BJ (cell line): Measurements from ENCODE around the gene TXNRD1. TPM values are rescaled to one million over a fixed set of nuclear protein-coding genes. Genes with fewer than 3 reads are reported as not detected.

ENCODE experiments used
- CTCF ChIA-PET: fragments of 350-600 bp; formaldehyde crosslinking; extraction: SDS; loops from one replicate; lab custom pipeline; 2021; ENCODE audit warnings: antibody characterized with exemption, inconsistent platforms; lab: Yijun Ruan, JAX
- POLR2A ChIA-PET: fragments of 300-600 bp; sonication (Branson Sonifier 250); formaldehyde crosslinking; extraction: SDS; loops from one replicate; lab custom pipeline; 2021; ENCODE audit warnings: antibody characterized with exemption; lab: Charles Lee
- DNase-seq: peaks from one replicate; pipeline ENCODE4 v3.0.0-alpha.2; 2011; ENCODE audit warnings: low read depth
- H3K27me3 ChIP-seq: 2 replicates; pipeline ENCODE4 v1.6.0; 2011; ENCODE audit warnings: low read length; ENCODE audit not compliant: control insufficient read depth, insufficient read depth
- H3K36me3 ChIP-seq: 2 replicates; pipeline ENCODE4 v1.5.1; 2011; ENCODE audit warnings: low read length; ENCODE audit not compliant: control insufficient read depth, insufficient read depth
- H3K4me3 ChIP-seq: 2 replicates; pipeline ENCODE4 v1.5.1; 2011; ENCODE audit warnings: low read depth, mild to moderate bottlenecking, control low read depth, low read length
- polyA plus RNA-seq: library from polyadenylated mRNA; depleted of rRNA; stranded (reverse); fragments of >200 nt; gene quantifications from 2 replicates; pipeline ENCODE4 v1.2.3, GENCODE V29; 2011
- TF ChIP-seq, protein P1 (sequence below): IDR thresholded peaks from 2 replicates; pipeline ENCODE4 v1.5.1; 2011; ENCODE audit warnings: low read depth, mild to moderate bottlenecking, control low read depth, inconsistent platforms, low read length, moderate library complexity; ENCODE audit not compliant: insufficient read depth

Gene TXNRD1
- polyA plus RNA-seq, 1 experiment, result 1,028 TPM

DNA sequence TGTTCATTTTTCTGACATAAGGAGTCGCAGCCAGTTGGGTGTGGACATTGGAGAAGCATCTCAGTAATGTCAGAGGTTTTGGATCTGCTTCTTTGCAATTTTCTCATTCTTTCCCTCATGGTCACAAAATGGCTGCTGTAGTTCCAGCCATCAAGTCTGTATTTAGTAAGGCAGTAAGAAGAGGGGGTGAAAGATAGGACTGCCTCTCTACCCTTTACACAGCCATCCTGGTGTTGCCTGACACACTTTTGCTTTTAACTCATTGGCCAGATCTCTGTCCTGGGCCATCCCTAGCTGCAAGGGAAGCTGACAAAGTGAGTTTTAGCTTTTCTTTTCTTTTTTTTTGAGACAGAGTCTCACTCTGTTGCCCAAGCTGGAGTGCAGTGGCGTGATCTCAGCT, 154.1 kb downstream of the TXNRD1 start:
- H3K36me3 ChIP-seq, result no peaks in the 10 kb centered on the region
- no peak overlapping the region for H3K4me3 ChIP-seq
- no peaks in the 10 kb centered on the region for H3K27me3 ChIP-seq
- TF ChIP-seq, protein P1, sequence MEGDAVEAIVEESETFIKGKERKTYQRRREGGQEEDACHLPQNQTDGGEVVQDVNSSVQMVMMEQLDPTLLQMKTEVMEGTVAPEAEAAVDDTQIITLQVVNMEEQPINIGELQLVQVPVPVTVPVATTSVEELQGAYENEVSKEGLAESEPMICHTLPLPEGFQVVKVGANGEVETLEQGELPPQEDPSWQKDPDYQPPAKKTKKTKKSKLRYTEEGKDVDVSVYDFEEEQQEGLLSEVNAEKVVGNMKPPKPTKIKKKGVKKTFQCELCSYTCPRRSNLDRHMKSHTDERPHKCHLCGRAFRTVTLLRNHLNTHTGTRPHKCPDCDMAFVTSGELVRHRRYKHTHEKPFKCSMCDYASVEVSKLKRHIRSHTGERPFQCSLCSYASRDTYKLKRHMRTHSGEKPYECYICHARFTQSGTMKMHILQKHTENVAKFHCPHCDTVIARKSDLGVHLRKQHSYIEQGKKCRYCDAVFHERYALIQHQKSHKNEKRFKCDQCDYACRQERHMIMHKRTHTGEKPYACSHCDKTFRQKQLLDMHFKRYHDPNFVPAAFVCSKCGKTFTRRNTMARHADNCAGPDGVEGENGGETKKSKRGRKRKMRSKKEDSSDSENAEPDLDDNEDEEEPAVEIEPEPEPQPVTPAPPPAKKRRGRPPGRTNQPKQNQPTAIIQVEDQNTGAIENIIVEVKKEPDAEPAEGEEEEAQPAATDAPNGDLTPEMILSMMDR, result no peak
- no peak for DNase-seq
- POLR2A ChIA-PET, result no interaction called here
- CTCF ChIA-PET, result no interaction called here

DNA sequence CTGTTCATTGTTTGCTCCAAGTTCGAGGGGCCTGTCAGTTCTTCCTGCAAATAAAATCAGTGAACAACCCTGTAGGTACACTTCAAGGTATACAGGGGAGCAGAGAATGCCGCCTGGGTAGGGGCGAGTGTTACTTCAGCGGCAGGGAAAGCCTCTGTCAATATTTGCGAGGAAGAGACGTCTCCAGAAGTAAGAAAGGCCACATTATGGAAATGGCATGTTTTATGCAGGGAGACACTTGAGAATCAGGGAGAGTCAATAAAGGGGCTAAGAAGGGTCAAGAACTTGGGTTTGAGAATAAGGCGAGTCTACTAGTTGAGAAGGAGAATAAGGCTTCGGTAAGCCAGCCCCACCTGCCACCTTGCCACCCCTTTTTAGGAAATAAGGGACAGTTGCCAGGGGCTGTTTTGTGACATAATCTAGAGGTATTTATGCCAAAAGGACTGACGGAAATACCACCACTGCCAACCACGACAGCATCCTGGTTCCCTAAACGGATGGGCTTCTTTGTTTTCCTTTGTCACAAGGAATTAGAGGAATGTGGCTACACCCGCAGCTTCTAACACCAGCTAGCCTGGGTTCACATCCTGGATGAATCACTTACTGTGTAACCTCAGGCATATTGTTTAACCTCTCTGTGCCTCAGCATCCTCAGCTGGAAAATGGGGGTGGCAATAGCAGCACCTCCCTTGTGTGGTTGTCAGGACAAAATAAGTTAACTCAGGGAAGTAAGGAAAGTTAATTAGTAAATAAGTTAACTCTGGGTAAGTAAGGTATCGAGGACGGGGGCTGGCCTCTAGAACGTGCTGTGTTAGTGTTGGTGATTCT, 155.7 kb downstream of the TXNRD1 start:
- DNase-seq, result no peak
- POLR2A ChIA-PET, result no interaction called here
- H3K4me3 ChIP-seq, result no peak overlapping the region
- no peaks in the 10 kb centered on the region for H3K36me3 ChIP-seq
- no peaks in the 10 kb centered on the region for H3K27me3 ChIP-seq
- TF ChIP-seq, protein P1, result no peak
- CTCF ChIA-PET, result interaction anchor here (2.4 kb wide), 1 partner anchor 11 kb away, joined by 15 read pairs; no protein-coding TSS in a partner anchor

DNA sequence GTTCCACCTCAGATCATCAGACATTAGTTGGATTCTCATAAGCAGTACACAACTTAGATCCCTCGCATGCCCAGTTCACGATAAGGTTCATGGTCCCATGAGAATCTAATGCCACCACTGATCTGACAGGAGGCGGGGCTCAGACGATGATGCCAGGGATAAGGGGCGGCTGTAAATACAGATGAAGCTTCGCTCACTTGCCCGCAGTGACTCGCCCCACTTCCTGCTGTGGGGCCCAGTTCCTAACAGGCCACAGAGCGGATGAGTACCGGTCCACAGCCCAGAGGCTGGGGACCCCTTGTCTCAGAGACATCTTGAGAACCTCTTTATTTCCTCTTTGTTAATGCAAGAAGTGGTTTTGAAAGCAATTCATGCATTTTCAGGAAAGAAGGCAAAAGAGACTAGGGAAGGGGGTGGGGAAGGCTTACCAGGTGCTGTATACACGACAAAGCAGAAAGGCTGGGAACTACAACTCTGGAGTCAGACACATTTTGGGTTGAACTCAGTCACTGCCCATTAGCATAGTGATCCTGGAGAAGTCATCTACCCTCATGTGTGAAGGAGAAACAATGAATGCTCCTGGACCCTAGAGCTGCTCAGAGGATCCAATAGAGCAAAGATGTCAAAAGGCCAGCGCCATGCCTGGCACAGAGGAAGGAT, 156.6 kb downstream of the TXNRD1 start:
- DNase-seq, result no peak
- CTCF ChIA-PET, result interaction anchor here (1.1 to 2.4 kb wide), 3 partner anchors 10 to 397 kb away, joined by 3 to 15 read pairs (median 3); no protein-coding TSS in a partner anchor
- POLR2A ChIA-PET, result no interaction called here
- no peaks in the 10 kb centered on the region for H3K27me3 ChIP-seq
- H3K36me3 ChIP-seq, result no peaks in the 10 kb centered on the region
- TF ChIP-seq, protein P1, result no peak
- H3K4me3 ChIP-seq, result no peak overlapping the region

DNA sequence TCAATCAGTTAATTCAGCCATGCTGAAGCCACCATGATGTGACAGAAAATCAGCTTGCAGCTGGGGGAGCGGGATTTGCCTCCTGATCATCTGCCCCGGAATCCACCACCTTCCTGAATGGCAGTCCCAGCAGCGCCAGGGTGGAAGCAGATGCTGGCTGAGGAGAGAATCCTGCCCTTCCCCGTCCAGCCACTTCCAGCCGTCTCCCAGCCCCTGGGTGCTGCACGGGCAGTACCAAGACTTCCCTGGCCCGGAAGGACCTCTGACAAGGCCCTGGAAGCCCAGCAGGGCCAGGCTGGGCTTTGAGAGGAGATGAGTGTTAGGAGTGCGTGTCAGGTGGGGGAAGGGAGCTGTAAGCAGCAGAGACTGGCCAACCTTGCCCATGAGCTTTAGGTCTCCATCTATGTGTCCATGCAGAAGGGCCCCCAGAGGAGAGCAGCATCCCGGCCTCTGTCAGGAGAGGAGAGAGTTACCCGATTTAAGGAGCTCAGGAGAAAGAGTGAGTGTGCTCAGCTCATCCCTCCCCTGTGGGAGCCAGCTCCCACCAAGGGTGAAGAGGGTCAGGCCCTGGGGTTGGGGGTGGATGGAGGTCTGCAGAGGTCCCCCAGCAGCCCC, 157.2 kb downstream of the TXNRD1 start:
- no peaks in the 10 kb centered on the region for H3K27me3 ChIP-seq

More for the DNA sequence above, 157.2 kb downstream of the TXNRD1 start:
- POLR2A ChIA-PET, result no interaction called here
- TF ChIP-seq, protein P1, result no peak
- no peak for DNase-seq
- no peaks in the 10 kb centered on the region for H3K36me3 ChIP-seq
- H3K4me3 ChIP-seq, result no peak overlapping the region
- CTCF ChIA-PET, result interaction anchor here (1.1 to 2.4 kb wide), 3 partner anchors 9 to 396 kb away, joined by 3 to 15 read pairs (median 3); no protein-coding TSS in a partner anchor
